GM12872 (cell line): ENCODE data around the gene TFAP2D.

Source experiments
- TF ChIP-seq, protein P1 (sequence below): IDR thresholded peaks from 3 replicates; pipeline ENCODE4 v1.5.1; 2011; ENCODE audit warnings: low read depth, mild to moderate bottlenecking, low read length, moderate library complexity; ENCODE audit not compliant: insufficient read depth

TFAP2D gene

GRCh38 chr6:50807035-50807434 is 93.7 kb downstream of the TFAP2D start:
- TF ChIP-seq, protein P1, sequence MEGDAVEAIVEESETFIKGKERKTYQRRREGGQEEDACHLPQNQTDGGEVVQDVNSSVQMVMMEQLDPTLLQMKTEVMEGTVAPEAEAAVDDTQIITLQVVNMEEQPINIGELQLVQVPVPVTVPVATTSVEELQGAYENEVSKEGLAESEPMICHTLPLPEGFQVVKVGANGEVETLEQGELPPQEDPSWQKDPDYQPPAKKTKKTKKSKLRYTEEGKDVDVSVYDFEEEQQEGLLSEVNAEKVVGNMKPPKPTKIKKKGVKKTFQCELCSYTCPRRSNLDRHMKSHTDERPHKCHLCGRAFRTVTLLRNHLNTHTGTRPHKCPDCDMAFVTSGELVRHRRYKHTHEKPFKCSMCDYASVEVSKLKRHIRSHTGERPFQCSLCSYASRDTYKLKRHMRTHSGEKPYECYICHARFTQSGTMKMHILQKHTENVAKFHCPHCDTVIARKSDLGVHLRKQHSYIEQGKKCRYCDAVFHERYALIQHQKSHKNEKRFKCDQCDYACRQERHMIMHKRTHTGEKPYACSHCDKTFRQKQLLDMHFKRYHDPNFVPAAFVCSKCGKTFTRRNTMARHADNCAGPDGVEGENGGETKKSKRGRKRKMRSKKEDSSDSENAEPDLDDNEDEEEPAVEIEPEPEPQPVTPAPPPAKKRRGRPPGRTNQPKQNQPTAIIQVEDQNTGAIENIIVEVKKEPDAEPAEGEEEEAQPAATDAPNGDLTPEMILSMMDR = no peak

GRCh38 chr6:50815436-50816114 is 102.2 kb downstream of the TFAP2D start:
- TF ChIP-seq, protein P1 = peak; percentile 40; the same call in 1 of the 3 replicates

DNA sequence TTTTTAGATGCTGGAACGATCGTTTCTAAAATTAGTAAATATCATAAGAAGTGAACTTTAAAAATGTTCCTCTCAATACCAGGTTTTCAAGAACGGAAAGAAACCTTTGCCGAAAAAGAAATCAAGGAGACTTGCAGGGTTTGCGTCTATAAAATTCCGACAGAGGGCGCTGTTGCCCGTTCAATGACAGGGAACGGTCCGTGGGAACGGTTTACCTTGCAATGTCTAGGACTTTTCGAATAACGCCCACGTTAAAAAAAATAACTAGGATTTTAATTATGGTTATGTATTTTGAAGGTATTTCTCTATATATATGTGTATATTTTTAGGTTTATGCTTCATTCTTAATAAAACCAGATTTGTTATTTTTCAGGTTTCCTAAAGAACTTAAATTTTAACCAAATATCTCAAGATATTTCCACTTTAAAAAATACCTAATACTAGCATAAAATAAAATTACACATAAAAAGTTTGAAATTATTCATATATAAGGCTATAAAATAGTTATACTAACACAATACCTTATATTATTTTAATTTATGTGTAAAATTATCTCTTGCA is 102.9 kb downstream of the TFAP2D start:
- TF ChIP-seq, protein P1 = peak; percentile 64

- TF ChIP-seq, protein P1 = no peak
Observed at GRCh38 chr6:50816947-50817645, 103.8 kb downstream of the TFAP2D start.

DNA sequence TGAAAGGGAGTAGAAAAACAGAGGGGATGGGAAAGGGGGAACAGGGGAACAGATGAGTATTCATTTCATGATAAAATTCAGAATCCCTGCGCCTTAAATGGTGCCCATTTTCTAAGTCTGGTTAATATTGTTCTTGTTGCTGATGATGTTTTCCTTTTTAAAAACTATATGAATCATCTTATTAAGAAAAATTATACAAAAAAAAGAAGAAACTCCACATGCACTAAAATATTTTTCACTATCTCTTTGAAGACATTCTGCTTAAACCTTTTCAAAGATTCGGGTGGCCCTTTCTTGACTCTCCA is 104.3 kb downstream of the TFAP2D start:
- TF ChIP-seq, protein P1 = no peak

DNA sequence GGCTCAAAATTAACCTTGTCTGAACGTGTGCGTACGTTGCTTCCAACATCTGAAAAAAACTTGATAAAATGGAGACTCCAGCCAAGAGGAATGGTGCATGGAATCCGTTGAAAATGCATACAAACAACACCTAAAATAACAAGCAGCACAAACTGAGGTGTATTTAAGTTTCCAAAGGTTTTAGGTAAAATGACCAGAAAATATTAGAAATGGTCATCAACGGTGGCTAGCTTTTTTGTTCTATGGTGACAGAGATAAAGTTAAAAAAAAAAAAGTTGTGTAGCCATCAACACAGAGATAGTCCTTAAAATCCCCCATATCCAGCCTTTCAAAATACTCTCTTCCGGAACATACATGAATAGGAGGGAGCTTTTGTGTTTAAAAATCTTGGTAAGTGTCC is 104.7 kb downstream of the TFAP2D start:
- TF ChIP-seq, protein P1 = no peak

GRCh38 chr6:50818673-50819072 is 105.3 kb downstream of the TFAP2D start, which contains the start of gene TFAP2B:
TSS of gene TFAP2B (plus strand) at chr6:50818871. CDS start at chr6:50818892, 21 bp downstream.
- TF ChIP-seq, protein P1 = no peak
